GM20431 (cell line): ENCODE measurements around the gene AQP12B.
"Not testable (repeated sequence)": the region's sequence is repeated elsewhere in the genome, so short reads cannot be mapped to it uniquely, and the experiment has no call there.

Experiments used
- in situ Hi-C: fragments of 300-500 bp; cut with MseI, MboI; formaldehyde crosslinking; loops from one replicate; pipeline ENCODE4 v1.15.0; 2020; ENCODE audit warnings: low sequenced_read_pairs; ENCODE audit not compliant: unreplicated experiment

AQP12B gene

GRCh38 chr2:240687741-240688552, 5.3 kb upstream of the AQP12B start:
- in situ Hi-C loops = no loop called here

- in situ Hi-C loops = no loop called here
These were observed 4.5 kb upstream of the AQP12B start for GRCh38 chr2:240687045-240687740.

GRCh38 chr2:240686460-240686859, 3.8 kb upstream of the AQP12B start:
- in situ Hi-C loops = no loop called here

- in situ Hi-C loops = no loop called here
These were observed 3.2 kb upstream of the AQP12B start for GRCh38 chr2:240685771-240686371.

- in situ Hi-C loops = not testable (repeated sequence)
These were observed 1.5 kb upstream of the AQP12B start for GRCh38 chr2:240683980-240684728.

GRCh38 chr2:240683329-240683979, 769 bp upstream of the AQP12B start:
- in situ Hi-C loops = not testable (repeated sequence)

- in situ Hi-C loops = not testable (repeated sequence)
These were observed 2.5 kb downstream of the AQP12B start for GRCh38 chr2:240680185-240680584.

- in situ Hi-C loops = not testable (repeated sequence)
These were observed 3.8 kb downstream of the AQP12B start for GRCh38 chr2:240678909-240679308.

- in situ Hi-C loops = not testable (repeated sequence)
These were observed 4.6 kb downstream of the AQP12B start for GRCh38 chr2:240678043-240678442.

- in situ Hi-C loops = not testable (repeated sequence)
These were observed 7.3 kb downstream of the AQP12B start for GRCh38 chr2:240675345-240675744.

GRCh38 chr2:240674461-240675184, 8.1 kb downstream of the AQP12B start:
- in situ Hi-C loops = not testable (repeated sequence)

- in situ Hi-C loops = no loop called here
These were observed 9.9 kb downstream of the AQP12B start for GRCh38 chr2:240672701-240673190.

- in situ Hi-C loops = no loop called here
These were observed 10.5 kb downstream of the AQP12B start for GRCh38 chr2:240672076-240672700.

- in situ Hi-C loops = no loop called here
These were observed 11.7 kb downstream of the AQP12B start for GRCh38 chr2:240670950-240671349.

- in situ Hi-C loops = no loop called here
These were observed 12.3 kb downstream of the AQP12B start for GRCh38 chr2:240670402-240670801.

- in situ Hi-C loops = no loop called here
These were observed 18.1 kb downstream of the AQP12B start for GRCh38 chr2:240664622-240665021.

GRCh38 chr2:240663546-240664190, 19.0 kb downstream of the AQP12B start:
- in situ Hi-C loops = no loop called here

- in situ Hi-C loops = no loop called here
These were observed 20.0 kb downstream of the AQP12B start for GRCh38 chr2:240662681-240663080.
